HL-60 (cell line): ENCODE measurements around the gene FAM83G.

ENCODE experiments used
- DNase-seq, 2 experiments: peaks; one replicate each; pipeline ENCODE4 v3.0.0-alpha.2; 2010 to 2020; ENCODE audit warnings: low read depth in 1 of 2, low spot score in 1 of 2
- H3K27ac ChIP-seq: fragments of 250-450 bp; sonication (Bioruptor Pico); replicated peaks from 2 replicates; pipeline ENCODE4 v1.5.1; 2020; ENCODE audit warnings: mild to moderate bottlenecking, moderate library complexity
- H3K27me3 ChIP-seq: fragments of 250-450 bp; sonication (Bioruptor Pico); 2 replicates; pipeline ENCODE4 v1.5.1; 2021; ENCODE audit warnings: mild to moderate bottlenecking, moderate library complexity; ENCODE audit not compliant: insufficient read depth, poor library complexity, severe bottlenecking
- H3K4me3 ChIP-seq: replicated peaks from 2 replicates; pipeline ENCODE4 v1.5.1; 2011; ENCODE audit warnings: mild to moderate bottlenecking, control low read depth, low read length; ENCODE audit not compliant: insufficient read depth
- CTCF ChIP-seq: IDR thresholded peaks from one replicate; pipeline ENCODE4 v1.5.1; 2011; ENCODE audit warnings: low read length, control low read depth, inconsistent platforms; ENCODE audit not compliant: insufficient read depth
- GABPA ChIP-seq: IDR thresholded peaks from 2 replicates; pipeline ENCODE4 v1.6.1; 2012; ENCODE audit warnings: low read depth
- POLR2AphosphoS5 ChIP-seq: IDR thresholded peaks from 2 replicates; pipeline ENCODE4 v1.6.1; 2012; ENCODE audit warnings: low read depth
- SPI1 ChIP-seq: IDR thresholded peaks from 2 replicates; pipeline ENCODE4 v1.6.1; 2012; ENCODE audit warnings: low read depth, mild to moderate bottlenecking, borderline replicate concordance
- TF ChIP-seq, protein P1 (sequence below): IDR thresholded peaks from 2 replicates; pipeline ENCODE4 v1.6.1; 2012; ENCODE audit warnings: low read depth; ENCODE audit not compliant: insufficient replicate concordance

The FAM83G gene

GRCh38 chr17:18975597-18975996 is 29.0 kb downstream of the FAM83G start:
- TF ChIP-seq POLR2AphosphoS5 (no peak), CTCF (no peak), SPI1 (no peak), GABPA (no peak)
- TF ChIP-seq, protein P1, sequence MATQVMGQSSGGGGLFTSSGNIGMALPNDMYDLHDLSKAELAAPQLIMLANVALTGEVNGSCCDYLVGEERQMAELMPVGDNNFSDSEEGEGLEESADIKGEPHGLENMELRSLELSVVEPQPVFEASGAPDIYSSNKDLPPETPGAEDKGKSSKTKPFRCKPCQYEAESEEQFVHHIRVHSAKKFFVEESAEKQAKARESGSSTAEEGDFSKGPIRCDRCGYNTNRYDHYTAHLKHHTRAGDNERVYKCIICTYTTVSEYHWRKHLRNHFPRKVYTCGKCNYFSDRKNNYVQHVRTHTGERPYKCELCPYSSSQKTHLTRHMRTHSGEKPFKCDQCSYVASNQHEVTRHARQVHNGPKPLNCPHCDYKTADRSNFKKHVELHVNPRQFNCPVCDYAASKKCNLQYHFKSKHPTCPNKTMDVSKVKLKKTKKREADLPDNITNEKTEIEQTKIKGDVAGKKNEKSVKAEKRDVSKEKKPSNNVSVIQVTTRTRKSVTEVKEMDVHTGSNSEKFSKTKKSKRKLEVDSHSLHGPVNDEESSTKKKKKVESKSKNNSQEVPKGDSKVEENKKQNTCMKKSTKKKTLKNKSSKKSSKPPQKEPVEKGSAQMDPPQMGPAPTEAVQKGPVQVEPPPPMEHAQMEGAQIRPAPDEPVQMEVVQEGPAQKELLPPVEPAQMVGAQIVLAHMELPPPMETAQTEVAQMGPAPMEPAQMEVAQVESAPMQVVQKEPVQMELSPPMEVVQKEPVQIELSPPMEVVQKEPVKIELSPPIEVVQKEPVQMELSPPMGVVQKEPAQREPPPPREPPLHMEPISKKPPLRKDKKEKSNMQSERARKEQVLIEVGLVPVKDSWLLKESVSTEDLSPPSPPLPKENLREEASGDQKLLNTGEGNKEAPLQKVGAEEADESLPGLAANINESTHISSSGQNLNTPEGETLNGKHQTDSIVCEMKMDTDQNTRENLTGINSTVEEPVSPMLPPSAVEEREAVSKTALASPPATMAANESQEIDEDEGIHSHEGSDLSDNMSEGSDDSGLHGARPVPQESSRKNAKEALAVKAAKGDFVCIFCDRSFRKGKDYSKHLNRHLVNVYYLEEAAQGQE = no peak
- H3K27ac ChIP-seq = no peak overlapping the region
- no peak for DNase-seq

DNA sequence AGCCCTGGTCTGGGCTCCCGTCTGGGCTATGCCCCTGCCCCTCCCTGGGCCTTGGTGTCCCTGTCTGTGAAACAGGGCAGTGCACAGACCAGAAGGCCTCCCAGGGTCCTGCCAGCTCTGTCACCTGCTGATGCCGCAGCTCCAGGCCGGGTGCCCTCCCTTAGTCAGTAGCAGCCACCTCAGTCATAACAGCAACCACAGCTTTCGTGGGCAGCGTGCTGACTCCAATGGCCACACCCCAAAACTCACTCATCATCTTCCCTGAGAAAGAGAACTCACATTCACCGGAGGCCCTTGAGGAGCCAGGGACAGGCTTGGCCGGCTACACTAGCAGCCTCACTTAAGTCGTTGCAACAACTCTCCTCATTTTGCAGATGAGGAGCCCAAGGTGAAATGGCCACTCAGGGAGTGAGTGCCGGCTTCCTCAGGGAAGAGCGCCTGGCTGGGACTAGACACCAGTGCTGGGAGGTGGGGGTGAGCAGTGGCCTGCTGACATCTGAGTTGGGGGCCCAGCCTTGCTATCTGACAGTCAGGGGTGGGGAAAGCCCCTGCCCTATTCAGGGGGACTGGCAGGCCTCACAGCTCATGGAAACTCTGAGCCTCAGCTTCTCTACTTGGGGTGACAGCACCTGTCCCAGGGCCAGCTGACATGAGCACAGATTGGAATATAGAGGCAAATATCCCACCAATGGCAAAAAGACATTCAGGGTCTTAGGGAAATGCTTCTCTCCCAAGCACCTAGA is 30.0 kb downstream of the FAM83G start:
- TF ChIP-seq SPI1 (no peak), CTCF (no peak), POLR2AphosphoS5 (no peak), GABPA (no peak)
- TF ChIP-seq, protein P1 = no peak
- H3K27ac ChIP-seq = no peak overlapping the region

More at GRCh38 chr17:18975597-18975996, 29.0 kb downstream of the FAM83G start:
- Histone ChIP-seq H3K4me3 (no peak overlapping the region), H3K27me3 (no peaks in the 10 kb centered on the region)

DNA sequence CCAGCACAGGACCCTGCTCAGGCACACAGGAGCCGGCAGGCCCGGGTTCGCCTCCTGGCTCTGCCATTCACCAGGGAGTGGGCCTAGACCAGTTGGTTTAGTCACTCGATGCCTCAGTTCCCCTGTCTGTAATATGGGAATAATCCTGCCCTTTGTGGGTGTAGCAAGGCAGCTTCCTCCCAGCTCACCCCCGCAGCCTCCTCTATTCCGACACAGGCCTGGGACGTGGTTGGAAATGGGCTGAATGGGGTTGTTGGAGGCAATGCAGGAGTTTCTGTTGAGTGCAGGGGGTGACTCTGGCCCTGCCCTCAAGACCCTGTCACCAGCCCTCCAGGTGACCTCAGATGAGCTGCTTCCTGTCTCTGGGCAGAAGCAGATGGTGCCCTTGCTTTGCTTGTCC is 32.8 kb downstream of the FAM83G start:
- no peaks in the 10 kb centered on the region for H3K27me3 ChIP-seq
- no peak overlapping the region for H3K27ac ChIP-seq
- DNase-seq = no peak
- TF ChIP-seq SPI1 (no peak), POLR2AphosphoS5 (no peak), CTCF (no peak), GABPA (no peak)
- TF ChIP-seq, protein P1 = no peak
- H3K4me3 ChIP-seq = no peak overlapping the region

More for the DNA sequence above, 30.0 kb downstream of the FAM83G start:
- no peak for DNase-seq
- no peaks in the 10 kb centered on the region for H3K27me3 ChIP-seq
- H3K4me3 ChIP-seq = no peak overlapping the region
